GM18909 (cell line): ENCODE measurements around the gene SLC16A5.
"Not testable (repeated sequence)": the region's sequence is repeated elsewhere in the genome, so short reads cannot be mapped to it uniquely, and the experiment has no call there.

Source experiments
- ATAC-seq: cut with Tn5 transposase; IDR thresholded peaks from one replicate; pipeline ENCODE4 v1.9.1; 2021; ENCODE audit warnings: mild to moderate bottlenecking; ENCODE audit not compliant: unreplicated experiment, poor library complexity

The SLC16A5 gene

DNA sequence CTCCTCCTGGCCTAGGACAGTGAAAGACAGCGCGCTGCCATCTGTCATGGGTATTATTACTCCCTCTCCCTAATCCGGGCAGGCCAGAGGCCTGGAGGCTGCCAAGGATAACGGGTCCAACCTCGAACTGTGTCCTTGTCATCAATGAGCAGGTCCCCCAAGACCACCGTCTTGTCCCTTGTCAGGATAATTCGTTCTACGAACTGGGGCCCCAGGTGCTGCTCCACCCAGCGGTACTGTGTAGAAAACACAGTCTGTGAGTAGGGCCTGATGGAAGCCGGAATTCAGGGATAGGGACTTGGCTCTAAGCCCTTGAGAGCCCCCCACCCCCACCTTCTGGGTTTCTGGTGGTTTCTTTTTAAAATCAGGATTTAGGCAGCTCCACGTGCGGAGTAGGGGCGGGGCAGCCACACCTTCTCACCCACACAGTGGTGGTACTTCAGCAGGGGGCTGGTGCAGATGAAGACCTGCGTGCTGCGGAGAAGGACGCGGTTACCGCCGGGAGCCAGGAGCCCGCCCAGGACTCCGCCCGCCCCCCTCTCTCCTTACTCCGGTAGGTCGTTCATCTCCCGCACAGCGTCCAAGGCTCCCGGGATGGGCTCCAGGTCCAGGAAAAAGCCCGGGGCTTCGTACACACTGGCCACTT lies 43.0 kb downstream of the SLC16A5 start:
- peak; percentile 28 for ATAC-seq

DNA sequence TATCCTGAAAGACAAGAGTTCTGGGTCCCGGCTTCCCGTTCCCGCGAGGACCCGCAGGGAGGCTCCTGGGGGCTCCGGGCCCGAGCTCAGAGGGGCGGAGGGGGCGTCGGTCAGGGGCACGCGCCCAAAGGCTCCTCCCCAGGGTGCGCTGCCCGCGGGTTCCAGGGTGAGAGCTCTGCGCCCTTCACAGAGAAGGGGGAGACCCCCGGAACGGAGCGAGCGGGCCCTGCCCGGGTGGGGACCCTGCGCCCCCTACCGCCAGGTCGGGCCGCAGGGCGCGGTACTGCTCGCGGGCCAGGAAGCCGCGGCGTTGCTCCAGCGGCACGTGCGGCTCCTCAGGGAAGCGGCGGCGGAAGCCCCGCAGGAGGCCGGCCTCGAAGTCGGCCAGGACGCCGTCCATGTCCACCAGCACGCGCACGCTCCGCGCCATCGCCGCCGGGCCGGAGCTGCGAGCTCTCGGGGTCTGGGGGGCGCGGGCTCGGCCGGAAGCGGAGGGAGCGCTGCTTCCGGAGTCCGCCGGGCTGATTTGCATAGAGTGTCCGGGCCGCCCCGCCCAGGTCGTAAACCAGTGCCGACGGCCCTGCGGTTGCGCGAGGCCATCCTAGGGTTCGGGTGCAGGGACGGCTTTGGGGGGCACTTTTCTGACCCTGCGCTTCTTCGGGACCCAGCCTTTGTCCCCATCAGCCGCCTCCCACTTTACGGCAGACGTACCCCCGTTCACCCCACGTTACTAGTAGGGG lies 43.7 kb downstream of the SLC16A5 start, which contains the start of gene NT5C:
Gene NT5C, minus strand, starts transcription at position 465 of the 740 bp plus-strand sequence. Its CDS starts 35 bp downstream, at position 430.
- ATAC-seq = peak; percentile 76

DNA sequence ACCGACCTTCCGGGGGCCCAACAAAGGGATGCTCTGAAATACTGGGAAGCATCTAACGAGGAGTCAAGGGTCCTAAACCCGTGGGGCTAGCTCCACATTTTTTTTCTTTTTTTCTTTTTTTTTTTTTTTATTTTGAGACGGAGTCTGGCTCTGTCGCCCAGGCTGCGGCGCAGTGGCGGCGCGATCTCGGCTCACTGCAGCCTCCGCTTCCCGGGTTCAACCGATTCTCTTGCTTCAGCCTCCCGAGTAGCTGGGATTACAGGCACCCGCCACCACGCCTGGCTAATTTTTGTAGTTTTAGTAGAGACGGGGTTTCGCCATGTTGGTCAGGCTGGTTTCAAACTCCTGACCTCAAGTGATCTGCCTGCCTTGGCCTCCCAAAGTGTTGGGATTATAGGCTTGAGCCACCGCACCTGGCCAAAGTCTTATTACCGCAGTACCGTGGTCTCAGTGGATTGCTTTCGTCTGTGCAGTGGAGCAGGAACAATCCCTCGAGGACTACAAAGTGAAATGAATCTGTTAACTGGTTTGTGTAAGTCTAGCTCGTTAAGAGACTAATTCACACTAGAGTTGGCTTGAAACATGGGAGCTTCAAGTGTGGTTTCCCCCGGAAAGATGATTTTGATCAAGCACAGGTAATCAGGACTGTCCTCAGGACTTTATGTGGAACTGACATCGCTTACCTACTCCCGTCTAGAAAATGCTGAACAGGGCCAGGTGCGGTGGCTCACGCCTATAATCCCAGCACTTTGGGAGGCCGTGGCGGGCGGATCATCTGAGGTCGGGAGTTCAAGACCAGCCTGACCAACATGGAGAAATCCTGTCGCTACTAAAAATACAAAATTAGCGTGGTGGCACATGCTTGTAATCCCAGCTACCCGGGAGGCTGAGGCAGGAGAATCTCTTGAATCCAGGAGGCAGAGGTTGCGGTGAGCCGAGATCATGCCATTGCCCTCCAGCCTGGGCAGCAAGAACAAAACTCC lies 44.6 kb downstream of the SLC16A5 start:
- ATAC-seq = not testable (repeated sequence)

DNA sequence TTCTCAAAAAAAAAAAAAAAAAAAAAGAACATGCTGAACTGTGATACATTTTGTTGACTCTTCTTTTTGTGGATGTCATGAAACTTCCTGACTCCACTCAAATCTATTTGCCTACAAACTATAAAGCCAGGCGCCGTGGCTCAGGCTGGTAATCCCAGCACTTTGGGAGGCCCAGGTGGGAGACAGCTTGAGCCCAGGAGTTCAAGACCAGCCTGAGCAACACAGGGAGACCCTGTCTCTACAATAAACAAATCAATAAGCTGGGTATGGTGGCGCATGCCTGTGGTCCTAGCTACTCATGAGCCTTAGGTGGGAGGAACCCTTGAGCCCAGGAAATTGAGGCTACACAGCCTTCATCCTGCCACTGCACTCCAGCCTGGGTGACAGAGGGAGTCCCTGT lies 45.2 kb downstream of the SLC16A5 start:
- no peak for ATAC-seq

DNA sequence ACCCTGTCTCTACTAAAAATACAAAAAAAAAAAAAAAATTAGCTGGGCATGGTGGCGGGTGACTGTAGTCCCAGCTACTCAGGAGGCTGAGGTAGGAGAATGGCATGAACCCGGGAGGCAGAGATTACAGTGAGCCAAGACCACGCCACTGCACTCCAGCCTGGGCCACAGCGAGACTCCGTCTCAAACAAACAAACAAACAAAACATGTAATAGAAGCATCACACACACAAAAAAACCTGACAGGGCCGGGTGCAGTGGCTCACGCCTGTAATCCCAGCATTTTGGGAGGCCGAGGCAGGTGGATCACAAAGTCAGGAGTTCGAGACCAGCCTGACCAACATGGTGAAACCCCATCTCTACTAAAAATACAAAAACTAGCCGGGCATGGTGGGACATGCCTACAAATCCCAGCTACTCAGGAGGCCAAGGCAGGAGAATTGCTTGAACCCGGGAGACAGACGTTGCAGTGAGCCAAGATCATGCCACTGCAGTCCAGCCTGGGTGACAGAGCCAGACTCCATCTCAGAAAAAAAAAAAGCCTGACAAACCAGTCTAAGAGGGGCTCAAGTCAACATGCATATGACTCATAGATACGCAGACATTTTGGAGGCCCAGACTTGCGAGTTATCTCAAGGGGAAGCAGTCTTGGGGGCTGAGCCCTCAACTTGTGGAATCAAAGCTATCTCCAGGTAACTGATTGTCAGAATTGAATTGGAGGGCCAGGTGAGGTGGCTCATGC lies 46.0 kb downstream of the SLC16A5 start:
- ATAC-seq = not testable (repeated sequence)

DNA sequence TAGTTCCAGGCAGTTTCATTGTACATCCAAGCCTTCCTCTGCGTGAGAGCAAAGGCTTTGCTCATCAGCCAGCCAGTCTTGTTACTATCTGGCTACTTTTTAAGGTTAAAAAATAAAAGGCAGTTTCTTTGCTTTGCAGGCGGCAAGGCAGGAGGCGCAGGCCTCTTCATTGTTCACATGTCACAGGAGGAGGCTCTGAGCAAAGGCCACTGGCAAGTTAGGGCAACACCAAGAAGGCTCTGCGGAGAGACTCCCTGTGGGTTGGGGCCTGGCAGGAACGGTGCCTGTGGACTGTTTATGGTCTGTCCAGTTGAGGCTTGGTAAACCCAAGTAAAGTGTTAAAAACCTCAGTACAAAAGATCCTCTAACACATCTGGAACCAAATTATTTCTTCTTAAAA lies 47.7 kb downstream of the SLC16A5 start:
- ATAC-seq = no peak

DNA sequence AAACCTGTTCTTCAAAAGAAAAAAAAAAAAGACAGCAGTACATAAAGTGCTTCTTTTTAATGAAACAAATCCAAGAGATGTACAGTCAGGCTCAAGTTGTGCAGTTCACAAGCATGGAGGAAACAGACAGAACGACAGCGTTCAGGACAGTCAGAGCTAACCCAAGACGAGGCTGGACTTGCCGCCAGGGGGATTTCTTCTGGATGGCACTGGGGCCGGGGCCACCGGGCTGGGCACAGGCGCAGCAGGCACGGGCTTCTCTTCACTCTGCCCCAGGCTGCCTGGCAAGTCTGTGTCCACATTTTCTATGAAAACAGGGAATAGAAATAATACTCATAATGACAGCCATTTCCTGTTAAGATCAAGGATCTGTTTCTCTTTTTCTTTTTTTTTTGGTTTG lies 48.2 kb downstream of the SLC16A5 start:
- no peak for ATAC-seq

DNA sequence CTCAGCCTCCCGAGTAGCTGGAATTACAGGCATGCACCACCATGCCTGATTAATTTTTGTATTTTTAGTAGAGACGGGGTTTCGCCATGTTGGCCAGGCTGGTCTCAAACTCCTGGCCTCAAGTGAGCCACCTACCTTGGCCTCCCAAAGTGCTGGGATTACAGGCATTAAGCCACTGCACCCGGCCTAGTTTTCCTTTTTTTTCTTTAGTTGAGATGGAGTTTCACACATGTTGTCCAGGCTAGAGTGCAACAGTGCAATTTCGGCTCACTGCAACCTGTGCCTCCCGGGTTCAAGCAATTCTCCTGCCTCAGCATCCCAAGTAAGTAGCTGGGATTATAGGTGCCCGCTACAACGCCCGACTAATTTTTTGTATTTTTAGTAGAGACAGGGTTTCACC lies 50.0 kb downstream of the SLC16A5 start:
- not testable (repeated sequence) for ATAC-seq

DNA sequence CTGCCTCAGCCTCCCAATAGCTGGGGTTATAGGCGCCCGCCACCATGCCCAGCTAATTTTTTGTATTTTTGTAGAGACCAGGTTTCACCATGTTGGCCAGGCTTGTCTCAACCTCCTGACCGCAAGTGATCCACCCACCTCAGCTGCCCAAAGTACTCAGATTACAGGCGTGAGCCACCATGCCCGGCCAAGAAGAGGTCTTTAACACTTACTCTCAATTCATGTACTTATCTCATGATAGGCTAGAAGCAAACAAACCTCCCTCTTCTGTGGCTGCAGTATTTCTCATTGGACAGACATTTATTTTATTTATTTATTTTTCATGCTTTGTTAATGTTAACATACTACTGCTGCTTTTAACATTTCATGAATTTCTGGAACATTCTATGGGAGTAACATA lies 50.8 kb downstream of the SLC16A5 start:
- no peak for ATAC-seq

DNA sequence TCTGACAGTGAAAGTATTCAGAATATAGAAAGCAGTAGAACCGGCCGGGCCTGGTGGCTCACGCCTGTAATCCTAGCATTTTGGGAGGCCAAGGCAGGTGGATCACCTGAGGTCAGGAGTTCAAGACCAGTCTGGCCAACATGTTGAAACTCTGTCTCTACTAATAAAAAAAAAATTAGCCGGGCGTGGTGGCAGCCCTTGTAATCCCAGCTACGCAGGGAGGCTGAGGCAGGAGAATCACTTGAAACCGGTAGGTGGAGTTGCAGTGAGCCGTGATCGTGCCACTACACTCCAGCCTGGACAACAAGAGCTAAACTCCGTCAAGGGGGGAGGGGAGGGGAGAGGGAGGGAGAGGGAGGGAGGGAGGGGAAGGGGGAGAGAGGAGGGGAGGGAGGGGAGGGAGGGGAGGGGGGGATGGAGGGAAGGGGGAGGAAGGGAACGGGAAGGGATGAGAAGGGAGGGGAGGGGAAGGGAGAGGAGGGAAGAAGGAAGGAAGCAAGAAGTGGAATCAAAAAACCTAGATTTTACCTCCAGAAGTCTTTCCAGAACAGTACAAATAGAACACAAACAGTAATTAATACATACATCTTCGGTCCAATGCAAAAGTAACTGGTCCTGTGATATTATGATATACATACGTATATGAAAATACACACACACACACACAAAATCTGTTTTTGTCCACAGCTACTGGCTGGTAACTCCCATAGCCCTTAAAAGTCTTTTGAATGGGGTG lies 54.6 kb downstream of the SLC16A5 start:
- ATAC-seq = no peak

DNA sequence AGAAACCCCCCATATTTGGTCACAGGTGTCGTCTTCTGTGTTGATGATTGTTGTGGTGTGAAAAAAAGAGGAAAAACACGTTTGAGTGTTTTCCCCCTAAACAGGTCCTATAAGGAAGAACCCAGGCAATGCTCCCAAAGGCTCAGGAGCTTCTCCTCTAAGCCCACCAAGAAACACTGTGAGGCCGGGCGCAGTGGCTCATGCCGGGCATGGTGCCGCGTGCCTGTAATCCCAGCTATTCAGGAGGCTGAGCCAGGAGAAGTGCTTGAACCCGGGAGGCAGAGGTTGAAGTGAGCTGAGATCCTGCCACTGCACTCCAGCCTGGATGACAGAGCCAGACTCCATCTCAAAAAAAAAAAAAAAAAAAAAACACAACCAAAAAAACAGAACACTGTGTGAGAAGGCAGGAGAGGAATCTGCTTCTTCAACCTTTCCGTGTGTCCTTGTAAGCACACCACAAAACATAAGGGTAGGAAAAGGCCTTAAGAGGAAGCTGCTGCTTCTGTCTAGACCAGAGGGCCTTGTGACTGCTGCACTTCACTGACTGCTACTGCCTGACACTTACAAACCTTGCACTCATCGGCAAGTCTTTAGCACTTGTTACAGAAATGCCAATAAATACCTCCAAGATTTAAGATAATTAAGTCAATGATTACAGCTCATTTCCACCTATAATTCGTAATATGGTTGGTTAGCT lies 57.2 kb downstream of the SLC16A5 start:
- ATAC-seq = no peak

DNA sequence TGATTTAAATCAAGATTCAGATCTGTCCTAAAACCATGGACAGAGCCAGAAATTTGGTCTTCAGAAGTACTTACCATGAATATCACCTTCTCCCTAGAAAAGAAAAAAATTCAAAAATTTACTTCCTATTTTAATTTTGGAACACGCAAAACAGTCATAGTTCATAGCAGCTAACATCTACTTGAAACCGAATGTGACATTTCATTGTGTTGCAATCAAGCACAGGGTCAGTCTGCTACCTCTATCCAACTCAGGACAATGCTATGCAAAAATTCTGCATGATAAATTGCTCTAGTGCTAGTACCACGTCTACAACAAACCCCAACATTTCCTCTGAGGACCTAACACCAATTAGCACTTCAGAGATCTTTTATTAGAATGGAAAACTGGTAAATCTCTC lies 58.8 kb downstream of the SLC16A5 start:
- no peak for ATAC-seq

DNA sequence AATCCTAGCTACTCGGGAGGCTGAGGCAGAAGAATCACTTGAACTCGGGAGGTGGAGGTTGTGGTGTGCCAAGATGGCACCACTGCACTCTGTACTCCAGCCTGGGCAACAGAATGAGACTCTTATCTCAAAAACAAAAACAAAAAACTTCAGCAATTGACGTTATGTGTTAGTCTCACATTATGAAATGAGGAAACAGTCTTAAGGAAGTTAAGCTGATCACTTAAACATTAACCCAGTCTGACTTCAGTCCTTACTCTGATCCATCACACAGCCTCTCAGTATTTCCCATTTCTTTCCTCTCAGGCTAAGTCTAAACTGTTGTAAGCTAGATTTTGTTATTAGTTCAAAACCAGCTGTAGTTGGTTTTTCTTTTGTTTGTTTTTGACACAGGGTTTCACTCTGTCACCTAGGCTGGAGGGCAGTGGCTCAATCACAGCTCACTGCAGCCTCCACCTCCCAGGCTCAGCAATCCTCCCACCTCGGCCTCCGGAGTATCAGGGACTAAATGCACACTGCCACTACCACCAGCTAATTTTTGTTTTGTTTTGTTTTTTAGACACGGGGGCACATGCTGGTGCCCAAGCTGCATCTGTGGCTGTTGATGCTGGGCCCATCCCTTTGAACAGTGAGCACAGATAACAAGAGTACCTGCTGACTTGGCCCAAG lies 60.3 kb downstream of the SLC16A5 start:
- ATAC-seq = no peak

DNA sequence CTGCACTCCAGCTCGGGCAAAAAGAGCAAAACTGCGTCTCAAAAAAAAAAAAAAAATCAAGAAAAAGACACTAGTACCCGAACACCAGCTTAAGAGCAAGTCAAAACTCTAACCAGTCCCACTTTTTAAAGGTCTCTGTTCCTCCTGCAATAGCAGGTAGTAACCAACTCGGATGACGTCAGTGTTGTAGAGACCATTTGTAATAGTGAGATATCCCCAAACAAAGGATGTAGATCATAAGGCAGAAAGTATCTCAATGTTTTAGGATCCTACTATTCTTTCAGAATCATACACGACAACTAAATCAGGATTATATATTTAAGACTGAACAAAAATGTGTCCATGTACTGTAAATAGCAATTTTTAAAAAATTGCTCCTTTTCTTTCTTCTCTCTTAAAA lies 64.2 kb downstream of the SLC16A5 start:
- ATAC-seq = no peak

DNA sequence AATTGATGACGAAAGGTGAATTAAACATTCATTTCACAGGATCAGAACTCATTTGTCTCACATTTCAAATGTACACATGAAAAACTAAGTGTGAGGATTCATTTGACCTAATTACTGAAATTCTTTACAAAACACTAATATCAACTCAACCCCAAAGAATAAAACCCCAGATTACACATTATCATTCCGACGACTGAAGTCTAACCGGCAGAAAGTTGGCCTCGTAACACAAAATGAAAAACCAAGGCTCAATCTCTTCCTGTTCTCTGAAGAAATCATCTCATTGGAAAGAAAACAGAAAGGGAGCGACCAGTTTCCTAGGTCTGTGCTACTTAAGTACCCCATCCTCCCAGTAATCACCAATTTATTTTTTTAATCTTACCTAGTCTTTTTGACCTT lies 64.8 kb downstream of the SLC16A5 start:
- no peak for ATAC-seq

DNA sequence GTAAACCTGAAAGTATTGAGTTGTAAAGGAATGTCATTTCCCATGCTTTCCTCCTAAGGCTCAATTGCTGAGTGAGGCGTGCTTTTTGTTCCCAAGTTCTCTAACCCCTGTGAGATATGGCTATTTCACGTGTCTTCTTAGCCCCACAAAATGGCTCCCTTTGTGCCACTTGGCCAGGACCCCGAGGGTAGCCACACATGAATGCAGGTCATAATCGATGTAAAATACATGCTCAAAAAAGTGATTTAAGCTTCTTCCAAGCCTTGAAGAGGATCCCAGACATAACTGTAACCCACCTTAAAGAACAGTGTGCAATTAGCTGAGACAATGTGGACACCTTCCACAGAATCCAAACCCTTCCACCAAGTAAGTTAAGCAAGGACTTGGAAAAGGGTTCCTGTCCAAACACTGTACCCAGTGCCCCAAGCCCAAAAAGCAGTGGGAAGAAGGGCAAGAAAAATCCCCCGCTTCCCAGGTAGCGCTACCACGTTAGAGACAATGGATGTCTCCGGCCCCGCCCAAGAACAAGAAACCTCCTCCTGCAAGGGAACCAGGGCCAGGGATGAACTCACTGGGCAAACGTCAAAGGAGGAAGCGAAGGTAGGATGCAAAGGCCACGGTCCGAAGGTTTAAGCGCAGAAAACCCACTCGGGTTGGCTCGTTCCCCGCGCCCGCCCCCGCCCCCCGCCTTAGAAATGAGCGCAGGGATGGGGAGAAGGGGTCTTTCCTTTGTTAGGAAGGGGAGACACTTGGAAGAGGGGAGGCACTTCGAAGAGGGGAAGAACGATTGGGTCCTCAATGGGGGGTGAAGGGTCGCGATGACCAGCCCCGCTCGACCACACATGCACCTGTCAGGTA lies 65.4 kb downstream of the SLC16A5 start:
- ATAC-seq = no peak

DNA sequence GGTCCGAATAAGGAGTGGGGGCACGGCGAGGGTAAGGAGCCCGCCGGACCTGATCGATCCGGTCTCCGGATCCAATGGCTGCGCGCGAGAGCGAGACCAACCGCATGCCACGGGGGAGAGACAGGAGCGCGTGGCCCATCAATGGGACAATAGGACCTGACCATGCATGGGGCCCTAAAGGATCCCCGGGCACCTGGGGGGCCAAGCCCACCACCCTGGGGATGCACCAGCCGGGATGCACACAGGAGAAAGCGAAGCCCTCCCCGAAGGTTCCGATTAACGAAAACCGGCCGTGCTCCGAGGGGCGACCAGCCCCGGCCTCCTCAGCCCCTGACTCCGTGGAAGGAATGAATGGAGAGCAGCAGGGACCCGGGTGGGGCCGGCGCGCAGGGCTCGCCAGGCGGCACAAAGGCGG lies 66.0 kb downstream of the SLC16A5 start:
- ATAC-seq = no peak
